K562 (cell line): ENCODE measurements around the gene MATN1. TPM values are rescaled to one million over a fixed set of nuclear protein-coding genes. Genes with fewer than 3 reads are reported as not detected.

ENCODE experiments used
- ATAC-seq: fragments of 200-7000 bp; cut with Tn5 transposase; 3 replicates; pipeline ENCODE4 v1.9.1; 2020; ENCODE audit warnings: moderate library complexity
- BruUV-seq: library from RNA; stranded (reverse); fragments of 400-500 nt; replicated peaks from 2 replicates; lab custom pipeline; 2021; lab: Mats Ljungman, UMichigan
- CTCF ChIA-PET: fragments of 300-600 bp; formaldehyde crosslinking; extraction: SDS; loops from one replicate; lab custom pipeline; 2021; ENCODE audit warnings: low intra/inter-chr PET ratio; lab: Yijun Ruan, JAX
- POLR2A ChIA-PET: fragments of 300-600, 350-650 bp; sonication (Branson Sonifier 250); formaldehyde crosslinking; extraction: SDS; loops from one replicate; lab custom pipeline; 2021; ENCODE audit warnings: antibody characterized with exemption, inconsistent platforms; lab: Yijun Ruan, JAX
- DNase-seq, 4 experiments: peaks; one replicate each; pipeline versions ENCODE4 v3.0.0 to v3.0.0-alpha.2; 2011 to 2018; ENCODE audit warnings: low spot score in 3 of 4, mixed read lengths in 3 of 4; ENCODE audit errors: extremely low read depth in 1 of 4
- FAIRE-seq: peaks from 2 replicates; lab custom pipeline; 2011; peaks lifted over from hg19 to GRCh38; lab: Jason Lieb, UNC
- H2AFZ ChIP-seq: 2 replicates; pipeline ENCODE4 v1.6.0; 2011; ENCODE audit warnings: low read depth, low read length, control low read depth, inconsistent platforms
- H3K27ac ChIP-seq: fragments of 200-600 bp; 3 replicates; pipeline ENCODE4 v1.8.0; 2011; ENCODE audit warnings: low read depth, mild to moderate bottlenecking, control low read depth, inconsistent platforms, low read length, moderate library complexity, mixed read lengths; ENCODE audit errors: extremely low read depth
- H3K27me3 ChIP-seq, 2 experiments: fragments of 300-600 bp in 1 of 2; 2 replicates in 1 of 2; 3 replicates in 1 of 2; pipeline versions ENCODE4 v1.6.0 to v1.8.0; 2011; ENCODE audit warnings: inconsistent platforms in 2 of 2, low read length in 2 of 2, mild to moderate bottlenecking in 1 of 2, mixed read lengths in 1 of 2, moderate library complexity in 1 of 2; ENCODE audit not compliant: control insufficient read depth in 2 of 2, insufficient read depth in 2 of 2
- H3K36me3 ChIP-seq: fragments of 300-600 bp; 3 replicates; pipeline ENCODE4 v1.8.0; 2011; ENCODE audit warnings: mild to moderate bottlenecking, low read length, inconsistent platforms; ENCODE audit not compliant: control insufficient read depth, insufficient read depth
- H3K4me1 ChIP-seq, 2 experiments: fragments of 200-600 bp in 1 of 2; replicated peaks in 1 of 2; 2 replicates in 1 of 2; 3 replicates in 1 of 2; pipeline versions ENCODE4 v1.5.1 to v1.8.0; 2011; ENCODE audit warnings: inconsistent platforms in 2 of 2, low read length in 2 of 2, mild to moderate bottlenecking in 1 of 2, mixed read lengths in 1 of 2, moderate library complexity in 1 of 2; ENCODE audit not compliant: control insufficient read depth in 2 of 2, insufficient read depth in 2 of 2
- H3K4me2 ChIP-seq: 2 replicates; pipeline ENCODE4 v1.6.1; 2011; ENCODE audit warnings: low read length, control low read depth, inconsistent platforms, mixed read lengths; ENCODE audit not compliant: insufficient read depth
- H3K4me3 ChIP-seq: fragments of 200-600 bp; sonication (generic), shearing (Covaris generic); 2 replicates; pipeline ENCODE4 v1.5.1; 2016; ENCODE audit warnings: control low read depth, inconsistent platforms
- H3K79me2 ChIP-seq: fragments of 200-600 bp; 3 replicates; pipeline ENCODE4 v1.8.0; 2011; ENCODE audit warnings: low read length, inconsistent platforms; ENCODE audit not compliant: control insufficient read depth, insufficient read depth
- H3K9ac ChIP-seq, 2 experiments: 2 replicates each; pipeline versions ENCODE4 v1.6.0 to v1.6.1; 2011; ENCODE audit warnings: low read depth in 2 of 2, low read length in 2 of 2, control low read depth in 1 of 2, inconsistent platforms in 1 of 2, mild to moderate bottlenecking in 1 of 2, mixed read lengths in 1 of 2; ENCODE audit not compliant: insufficient read depth in 1 of 2
- H3K9me1 ChIP-seq: one replicate; pipeline ENCODE4 v1.6.0; 2011; ENCODE audit warnings: inconsistent platforms, mild to moderate bottlenecking, low read length, moderate library complexity; ENCODE audit not compliant: control insufficient read depth, insufficient read depth
- H3K9me3 ChIP-seq: replicated peaks from 2 replicates; pipeline ENCODE4 v1.5.1; 2011; ENCODE audit warnings: low read depth, low read length, inconsistent platforms; ENCODE audit not compliant: control insufficient read depth, insufficient read depth
- H4K20me1 ChIP-seq: replicated peaks from 2 replicates; pipeline ENCODE4 v1.6.1; 2011; ENCODE audit warnings: low read length, inconsistent platforms, mixed read lengths; ENCODE audit not compliant: control insufficient read depth, insufficient read depth
- FIP1L1 ChIP-seq: fragments of 200-400 bp; formaldehyde crosslinking; IDR thresholded peaks from 2 replicates; pipeline ENCODE4 v1.6.1; 2018; ENCODE audit warnings: mild to moderate bottlenecking, low read depth, low read length; ENCODE audit not compliant: poor library complexity, severe bottlenecking
- HDAC3 ChIP-seq: fragments of 450-650 bp; IDR thresholded peaks from 2 replicates; pipeline ENCODE4 v1.6.1; 2018; ENCODE audit warnings: borderline replicate concordance, mild to moderate bottlenecking, moderate library complexity; ENCODE audit not compliant: partially characterized antibody
- NFIC ChIP-seq: fragments of 450-650 bp; IDR thresholded peaks from 2 replicates; pipeline ENCODE4 v1.6.1; 2017; ENCODE audit warnings: mild to moderate bottlenecking, inconsistent platforms
- POLR3G ChIP-seq: IDR thresholded peaks from 2 replicates; pipeline ENCODE4 v1.6.1; 2011; ENCODE audit not compliant: insufficient read length, insufficient replicate concordance; ENCODE audit errors: extremely low read depth
- RUNX1 ChIP-seq: sonication (generic); IDR thresholded peaks from 2 replicates; pipeline ENCODE4 v1.6.1; 2016; ENCODE audit warnings: antibody characterized with exemption, low read depth
- SRF ChIP-seq, 2 experiments: fragments of 250-450, 450-650 bp in 1 of 2; sonication (Bioruptor Pico) in 1 of 2; sonication (generic) in 1 of 2; formaldehyde crosslinking; IDR thresholded peaks; 2 replicates each; pipeline versions ENCODE4 v1.5.0 to v1.5.1; 2020 to 2022; ENCODE audit warnings: mild to moderate bottlenecking in 1 of 2, missing genetic modification reagents in 1 of 2
- THRA ChIP-seq: fragments of 450-650 bp; IDR thresholded peaks from 2 replicates; pipeline ENCODE4 v1.6.1; 2017; ENCODE audit warnings: mild to moderate bottlenecking, moderate library complexity
- XRCC5 ChIP-seq: fragments of 200-400 bp; formaldehyde crosslinking; IDR thresholded peaks from 2 replicates; pipeline ENCODE4 v1.6.1; 2017; ENCODE audit warnings: low read depth, mild to moderate bottlenecking, low read length
- ZFPM2 ChIP-seq: fragments of 250-450 bp; sonication (Bioruptor Pico); IDR thresholded peaks from 2 replicates; pipeline ENCODE4 v1.5.1; 2022; ENCODE audit warnings: mild to moderate bottlenecking
- ZNF24 ChIP-seq: fragments of 450-650 bp; IDR thresholded peaks from 2 replicates; pipeline ENCODE4 v1.6.1; 2016
- ZNF444 ChIP-seq: fragments of 250-450 bp; sonication (Bioruptor Pico); IDR thresholded peaks from 2 replicates; pipeline ENCODE4 v1.4.0; 2020; ENCODE audit warnings: mild to moderate bottlenecking, moderate library complexity
- WGBS: fragments of 100-300 bp; shearing (Covaris generic); methylation state at CpG from one replicate; pipeline ENCODE4 v1.1.6; 2016; ENCODE audit warnings: low coverage, mixed read lengths; ENCODE audit not compliant: insufficient coverage; ENCODE audit errors: missing lambda C conversion rate; 5-methylcytosine and 5-hydroxymethylcytosine counted together
- in situ Hi-C: fragments of 300-500 bp; cut with MboI; formaldehyde crosslinking; loops from 4 replicates; pipeline ENCODE4 v1.15.0; 2018; ENCODE audit warnings: inconsistent platforms, mixed read lengths
- intact Hi-C: fragments of 100-400 bp; cut with micrococcal nuclease; formaldehyde crosslinking; loops from 2 replicates; pipeline ENCODE4 v1.14.2; 2022
- polyA plus RNA-seq, 8 experiments: library from polyadenylated mRNA; depleted of rRNA in 4 of 8; stranded (reverse) in 5 of 8; unstranded in 3 of 8; fragments of >200 nt; fragmentation: Nextera tagmentation in 2 of 8; fragmentation: Illumina TruSeq in 1 of 8; extraction: Ambion mirVana in 2 of 8; extraction: Trizol in 1 of 8; gene quantifications; 2 replicates each; pipeline versions ENCODE4 v1.2.1 to v1.2.3, GENCODE V29; 2011 to 2014; ENCODE audit warnings: inconsistent platforms in 1 of 8, missing spikeins in 1 of 8
- total RNA-seq, 7 experiments: library from RNA; depleted of rRNA in 6 of 7; stranded (reverse); fragments of >200 nt in 6 of 7; fragmentation: Illumina TruSeq in 2 of 7; extraction: Trizol in 2 of 7; gene quantifications; 2 replicates each; pipeline versions ENCODE4 v1.2.1 to v1.2.3, GENCODE V29; 2011 to 2021; ENCODE audit warnings: low replicate concordance in 1 of 7
- TF ChIP-seq, protein P1 (sequence below): sonication (generic); formaldehyde crosslinking; IDR thresholded peaks from 2 replicates; pipeline ENCODE4 v1.8.0; 2022; ENCODE audit warnings: mild to moderate bottlenecking, missing genetic modification reagents
- TF ChIP-seq, protein P2 (sequence below): fragments of 250-450 bp; sonication (Bioruptor Pico); IDR thresholded peaks from 2 replicates; pipeline ENCODE4 v1.4.0; 2020
- TF ChIP-seq, protein P3 (sequence below): sonication (generic); formaldehyde crosslinking; IDR thresholded peaks from 2 replicates; pipeline ENCODE4 v1.8.1; 2022; ENCODE audit warnings: missing genetic modification reagents

Gene MATN1
- total and polyA plus RNA-seq, 9 of the 15 experiments (the other 6 are each of a cell fraction or from before 2014, with no cell fraction given), result 0.10 to 2.3 (median 1.2) TPM

DNA sequence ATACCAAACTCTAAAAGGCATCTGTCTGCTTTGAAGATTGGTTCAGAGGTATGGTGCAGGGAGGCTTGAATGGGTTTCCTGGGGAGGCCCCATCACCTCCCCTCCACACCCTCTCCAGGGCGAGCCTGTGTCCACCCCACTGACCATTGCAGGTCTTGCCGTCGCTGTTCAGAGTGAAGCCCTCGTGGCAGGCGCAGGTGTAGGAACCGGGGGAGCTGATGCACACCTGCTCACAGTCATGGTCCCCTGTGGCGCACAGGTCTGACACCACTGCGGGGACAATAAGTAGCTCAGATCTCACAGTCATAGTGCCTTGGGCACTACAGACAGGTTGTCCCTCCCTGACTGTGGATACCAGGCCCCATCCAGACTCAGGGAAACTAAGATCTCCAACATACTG, 6.7 kb downstream of the MATN1 start (continued):
- TF ChIP-seq, protein P1, sequence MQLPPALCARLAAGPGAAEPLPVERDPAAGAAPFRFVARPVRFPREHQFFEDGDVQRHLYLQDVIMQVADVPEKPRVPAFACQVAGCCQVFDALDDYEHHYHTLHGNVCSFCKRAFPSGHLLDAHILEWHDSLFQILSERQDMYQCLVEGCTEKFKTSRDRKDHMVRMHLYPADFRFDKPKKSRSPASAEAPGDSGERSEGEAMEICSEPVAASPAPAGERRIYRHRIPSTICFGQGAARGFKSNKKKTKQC (CRISPR knock-in tag), result no peak
- TF ChIP-seq ZNF444 (CRISPR knock-in tag) (no peak), FIP1L1 (no peak)

- H3K4me3 ChIP-seq, result no peak overlapping the region
- no peak overlapping the region for H3K9ac ChIP-seq
- H3K36me3 ChIP-seq, result peaks cover 2% of the 10 kb centered on the region
- in situ Hi-C loops (loop anchor here (5.0 kb wide), 2 partner anchors 61 to 196 kb away; no protein-coding TSS in a partner anchor), intact Hi-C loops (no loop called here)
- H3K9me1 ChIP-seq, result no peaks in the 10 kb centered on the region
- peaks cover 20 to 41% of the 10 kb centered on the region in 2 experiments for H3K4me1 ChIP-seq
- POLR2A ChIA-PET, result no interaction called here
- CTCF ChIA-PET, result no interaction called here
- H3K27ac ChIP-seq, result no peak overlapping the region
- no peaks in the 10 kb centered on the region for H4K20me1 ChIP-seq
- DNase-seq (no peak), ATAC-seq (no peak), FAIRE-seq (no peak)
- 86% methylated on average over 11 of the region's 11 CpGs for WGBS
- no peak overlapping the region for H3K4me2 ChIP-seq
- TF ChIP-seq SRF (CRISPR knock-in tag; IDR thresholded peaks at IDR 0.05) (no peak), HDAC3 (no peak), NFIC (no peak), ZFPM2 (CRISPR knock-in tag) (no peak), ZNF24 (no peak), XRCC5 (no peak), POLR3G (no peak), THRA (no peak), RUNX1 (no peak)
- TF ChIP-seq, protein P2, sequence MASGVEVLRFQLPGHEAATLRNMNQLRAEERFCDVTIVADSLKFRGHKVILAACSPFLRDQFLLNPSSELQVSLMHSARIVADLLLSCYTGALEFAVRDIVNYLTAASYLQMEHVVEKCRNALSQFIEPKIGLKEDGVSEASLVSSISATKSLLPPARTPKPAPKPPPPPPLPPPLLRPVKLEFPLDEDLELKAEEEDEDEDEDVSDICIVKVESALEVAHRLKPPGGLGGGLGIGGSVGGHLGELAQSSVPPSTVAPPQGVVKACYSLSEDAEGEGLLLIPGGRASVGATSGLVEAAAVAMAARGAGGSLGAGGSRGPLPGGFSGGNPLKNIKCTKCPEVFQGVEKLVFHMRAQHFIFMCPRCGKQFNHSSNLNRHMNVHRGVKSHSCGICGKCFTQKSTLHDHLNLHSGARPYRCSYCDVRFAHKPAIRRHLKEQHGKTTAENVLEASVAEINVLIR (CRISPR knock-in tag), result no peak
- TF ChIP-seq, protein P3, sequence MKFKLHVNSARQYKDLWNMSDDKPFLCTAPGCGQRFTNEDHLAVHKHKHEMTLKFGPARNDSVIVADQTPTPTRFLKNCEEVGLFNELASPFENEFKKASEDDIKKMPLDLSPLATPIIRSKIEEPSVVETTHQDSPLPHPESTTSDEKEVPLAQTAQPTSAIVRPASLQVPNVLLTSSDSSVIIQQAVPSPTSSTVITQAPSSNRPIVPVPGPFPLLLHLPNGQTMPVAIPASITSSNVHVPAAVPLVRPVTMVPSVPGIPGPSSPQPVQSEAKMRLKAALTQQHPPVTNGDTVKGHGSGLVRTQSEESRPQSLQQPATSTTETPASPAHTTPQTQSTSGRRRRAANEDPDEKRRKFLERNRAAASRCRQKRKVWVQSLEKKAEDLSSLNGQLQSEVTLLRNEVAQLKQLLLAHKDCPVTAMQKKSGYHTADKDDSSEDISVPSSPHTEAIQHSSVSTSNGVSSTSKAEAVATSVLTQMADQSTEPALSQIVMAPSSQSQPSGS (CRISPR knock-in tag), result no peak
- BruUV-seq, result no TSS peak
- peaks cover 23% of the 10 kb centered on the region for H3K79me2 ChIP-seq
- peaks cover 9% of the 10 kb centered on the region for H3K9me3 ChIP-seq
- H3K27me3 ChIP-seq, result peaks cover 0 to 6% of the 10 kb centered on the region in 2 experiments; a peak in 2 of 5 replicates
- no peak overlapping the region for H2AFZ ChIP-seq
Measured at GRCh38 chr1:30715886-30716285, 7.5 kb downstream of the MATN1 start.
